ENCODE data around the gene HIPK3.
"Not testable (repeated sequence)": the region's sequence is repeated elsewhere in the genome, so short reads cannot be mapped to it uniquely, and the experiment has no call there.

The HIPK3 gene

GRCh38 chr11:33259869-33260268, 2.7 kb downstream of the HIPK3 start:
- DNase-seq, result no peak

- DNase-seq, result not testable (repeated sequence)
Observed at GRCh38 chr11:33261350-33261749, 4.2 kb downstream of the HIPK3 start.

DNA sequence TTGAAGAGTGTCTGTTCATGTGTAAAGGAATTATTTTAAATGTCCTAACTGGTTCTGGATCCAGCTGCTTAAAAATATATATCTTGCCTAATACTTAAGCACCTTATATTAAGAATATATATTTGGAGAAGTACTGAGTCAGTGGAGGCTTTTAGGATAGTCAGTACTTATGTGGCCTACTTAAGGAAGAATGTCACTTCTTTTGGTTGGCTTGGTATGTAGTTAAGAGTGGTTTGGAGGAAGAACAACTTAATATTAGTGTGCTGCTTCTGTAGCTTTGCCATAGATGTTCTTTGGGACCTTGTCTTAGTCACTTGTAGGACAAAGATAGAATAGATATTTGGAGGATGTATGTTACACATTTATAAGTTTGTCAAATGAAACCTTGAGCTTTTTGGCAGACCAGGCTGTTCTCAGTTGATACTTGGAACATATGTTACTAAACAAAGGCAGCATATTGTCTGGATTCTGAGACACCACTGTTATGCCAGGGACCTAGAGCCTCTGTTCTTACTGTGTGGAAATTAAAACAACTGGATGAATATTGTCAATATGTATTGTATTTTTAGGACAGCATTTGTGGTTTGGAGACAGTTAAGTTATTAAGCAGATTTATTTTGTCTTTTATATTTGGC, 4.9 kb downstream of the HIPK3 start:
- DNase-seq, result no peak

- DNase-seq, result no peak
Observed at GRCh38 chr11:33263549-33263948, 6.4 kb downstream of the HIPK3 start.

GRCh38 chr11:33264926-33265325, 7.7 kb downstream of the HIPK3 start:
- no peak for DNase-seq

DNA sequence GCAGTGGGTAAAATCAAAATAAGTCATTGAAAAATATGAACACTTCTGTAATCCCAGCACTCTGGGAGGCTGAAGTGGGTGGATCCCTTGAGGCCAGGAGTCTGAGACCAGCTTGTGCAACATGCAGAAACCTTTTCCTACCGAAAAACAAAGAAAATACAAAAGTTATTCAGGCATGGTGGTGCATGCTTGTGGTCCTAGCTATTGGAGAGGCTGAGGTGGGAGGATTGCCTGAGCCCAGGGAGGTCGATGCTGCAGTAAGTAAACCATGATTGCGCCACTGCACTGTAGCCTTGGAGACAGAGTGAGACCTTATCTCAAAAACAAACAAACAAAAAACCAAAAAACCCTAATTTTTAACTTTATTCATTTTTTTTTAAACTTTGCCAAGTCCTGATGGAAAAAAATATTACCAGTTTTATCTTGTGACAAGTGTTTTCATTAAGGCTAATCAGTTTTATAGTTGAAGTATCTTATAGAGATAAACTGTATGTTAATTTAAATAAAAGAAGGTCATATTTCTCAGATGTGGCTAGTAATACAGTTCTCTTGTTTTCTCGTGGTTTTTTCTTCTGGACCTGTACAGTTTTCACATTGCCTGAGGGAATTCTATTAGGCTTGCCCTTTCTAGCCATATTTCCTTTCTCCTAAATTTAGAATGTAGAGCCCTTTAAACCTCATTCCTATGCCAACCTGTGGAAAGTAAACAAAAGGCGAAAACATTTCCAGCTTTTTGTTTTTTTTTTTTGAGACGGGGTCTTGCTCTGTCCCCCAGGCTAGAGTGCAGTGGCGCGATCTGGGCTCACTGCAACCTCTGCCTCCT, 9.4 kb downstream of the HIPK3 start:
- DNase-seq, result no peak

DNA sequence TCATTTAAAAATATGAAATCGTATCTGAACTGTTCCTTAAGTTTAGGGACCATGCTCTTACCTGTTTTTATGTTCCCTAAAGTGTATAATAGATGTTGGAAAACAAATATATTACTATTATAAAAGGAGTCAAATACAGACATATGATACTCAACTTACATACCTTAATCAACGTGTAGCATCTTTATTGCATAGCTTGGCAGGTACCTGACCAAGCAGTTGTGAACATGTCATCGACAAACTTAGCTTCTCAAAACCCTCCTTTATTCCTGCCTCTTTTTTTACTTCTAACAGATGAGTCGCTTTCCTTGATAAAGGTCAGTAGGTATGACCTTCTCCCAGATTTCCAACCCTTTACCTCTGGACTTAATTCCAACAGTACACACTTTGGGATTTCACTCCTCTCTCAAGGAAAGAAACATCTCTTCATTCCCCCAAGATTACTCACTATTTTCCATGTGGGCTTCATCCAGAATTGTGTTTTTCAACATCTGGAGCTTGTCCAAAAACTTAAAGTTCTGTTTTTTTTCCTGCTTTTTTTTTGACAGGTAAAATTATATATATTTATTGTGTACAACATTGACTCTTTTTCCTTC, 11.9 kb downstream of the HIPK3 start:
- DNase-seq, result no peak

DNA sequence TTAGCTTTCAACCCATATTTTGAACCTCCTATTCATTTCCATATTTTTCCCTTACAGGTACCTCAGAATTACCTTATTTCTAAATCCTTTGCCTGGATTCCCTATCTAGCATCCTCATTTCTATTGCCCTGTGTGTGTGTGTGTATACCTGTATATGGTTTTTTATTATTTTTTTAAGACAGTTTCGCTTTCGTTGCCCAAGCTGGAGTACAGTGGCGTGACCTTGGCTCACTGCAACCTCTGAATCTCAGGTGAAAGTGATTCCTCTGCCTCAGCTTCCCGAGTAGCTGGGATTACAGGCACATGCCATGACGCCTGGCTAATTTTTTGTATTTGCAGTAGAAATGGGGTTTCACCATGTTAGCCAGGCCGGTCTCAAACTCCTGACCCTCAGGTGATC, 12.6 kb downstream of the HIPK3 start:
- no peak for DNase-seq

GRCh38 chr11:33271059-33271458, 13.9 kb downstream of the HIPK3 start:
- no peak for DNase-seq

GRCh38 chr11:33272338-33273107, 15.3 kb downstream of the HIPK3 start:
- no peak for DNase-seq

DNA sequence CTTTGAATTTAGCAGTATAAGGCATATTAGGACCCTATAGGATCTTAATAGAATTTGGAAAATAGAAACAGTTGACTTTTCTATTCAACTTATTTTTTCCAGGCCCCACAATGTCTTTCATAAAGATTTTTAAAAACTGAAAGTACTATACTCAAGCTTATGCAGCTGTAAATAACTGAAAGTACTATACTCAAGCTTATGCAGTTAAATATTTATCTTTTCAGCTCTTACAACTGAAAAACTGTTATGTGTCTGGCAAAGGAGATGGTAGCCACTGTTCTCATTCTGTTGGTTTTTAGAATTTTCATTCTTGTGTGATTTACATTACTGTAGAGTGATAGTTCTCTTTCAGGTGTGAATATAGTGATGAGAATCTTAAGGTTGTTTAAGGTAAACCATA, 16.5 kb downstream of the HIPK3 start:
- DNase-seq, result no peak

GRCh38 chr11:33280411-33280810, 23.2 kb downstream of the HIPK3 start:
- DNase-seq, result no peak

DNA sequence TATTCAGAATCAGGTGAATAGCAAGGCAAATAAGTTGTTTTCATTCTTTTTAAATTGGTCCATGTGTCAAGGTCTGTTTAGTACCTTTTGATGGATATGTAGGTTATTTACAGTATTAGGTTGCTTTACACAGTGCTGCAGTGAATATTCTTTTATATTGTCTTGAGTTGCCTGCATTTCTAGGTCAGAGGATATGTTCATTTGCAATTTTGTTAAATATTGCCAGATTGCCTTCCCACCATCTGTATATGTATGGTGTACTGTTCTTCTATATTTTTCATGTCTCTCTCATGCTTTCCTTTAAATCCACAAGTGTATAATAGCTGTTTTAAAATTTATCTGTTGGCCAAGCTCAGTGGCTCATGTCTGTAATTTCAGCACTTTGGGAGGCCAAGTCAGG, 24.6 kb downstream of the HIPK3 start:
- no peak for DNase-seq

GRCh38 chr11:33284818-33285217, 27.6 kb downstream of the HIPK3 start:
- DNase-seq, result no peak

GRCh38 chr11:33290319-33290718, 33.1 kb downstream of the HIPK3 start:
- DNase-seq, result no peak

DNA sequence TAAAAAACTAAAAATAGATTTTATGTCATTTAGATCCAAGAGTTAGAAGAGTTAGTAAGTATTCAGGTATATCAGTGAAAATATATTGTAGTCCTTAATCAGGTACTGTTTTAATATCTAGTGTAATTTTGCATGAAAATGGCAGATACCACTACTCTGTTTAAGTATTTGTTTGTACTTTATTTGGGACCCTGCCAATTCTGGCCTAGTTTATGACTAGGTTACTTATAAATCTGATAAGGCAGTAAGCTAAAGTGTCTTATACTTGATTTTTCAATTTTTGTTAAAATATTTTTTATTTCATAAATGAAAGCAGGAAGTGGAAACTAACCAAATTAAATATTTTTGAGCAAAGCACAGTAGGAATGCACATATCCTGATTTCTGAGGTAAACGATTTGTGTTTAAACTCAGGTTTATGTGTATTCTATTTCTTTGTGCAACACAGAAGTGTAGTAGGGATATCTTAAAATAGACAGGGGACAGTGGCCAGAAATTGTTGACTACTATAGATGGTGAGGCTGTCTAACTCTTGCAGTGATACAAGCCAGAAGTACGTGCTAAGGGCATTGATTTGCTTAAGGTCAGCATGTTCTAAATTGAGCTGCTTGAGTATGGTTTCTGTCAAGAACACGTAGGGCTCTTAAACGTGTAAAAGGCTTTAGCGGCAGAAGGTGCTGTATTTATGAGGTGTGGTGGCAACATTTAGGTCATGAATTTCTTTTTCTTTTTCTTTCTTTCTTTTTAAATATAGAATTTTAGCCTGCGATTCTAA, 34.0 kb downstream of the HIPK3 start:
- no peak for DNase-seq

DNA sequence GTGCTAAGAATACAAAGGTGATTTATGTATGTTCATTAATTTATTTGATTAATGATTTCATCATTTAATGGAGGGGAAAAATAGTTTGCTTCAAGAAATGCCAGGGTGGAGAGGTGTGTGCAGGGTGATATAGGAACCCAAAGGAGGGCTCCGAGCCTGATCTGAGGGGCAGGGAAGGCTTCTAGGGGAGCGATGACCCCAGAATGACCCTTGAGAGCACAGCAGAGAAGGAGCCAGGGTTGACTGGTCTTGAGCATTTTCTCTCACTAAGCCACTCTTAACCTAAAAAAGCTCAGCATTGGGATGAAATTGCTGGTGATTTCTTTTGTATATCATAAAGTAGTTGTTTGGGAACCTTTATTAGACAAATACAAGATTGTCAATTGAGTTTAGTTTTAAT, 35.1 kb downstream of the HIPK3 start:
- DNase-seq, result no peak

DNA sequence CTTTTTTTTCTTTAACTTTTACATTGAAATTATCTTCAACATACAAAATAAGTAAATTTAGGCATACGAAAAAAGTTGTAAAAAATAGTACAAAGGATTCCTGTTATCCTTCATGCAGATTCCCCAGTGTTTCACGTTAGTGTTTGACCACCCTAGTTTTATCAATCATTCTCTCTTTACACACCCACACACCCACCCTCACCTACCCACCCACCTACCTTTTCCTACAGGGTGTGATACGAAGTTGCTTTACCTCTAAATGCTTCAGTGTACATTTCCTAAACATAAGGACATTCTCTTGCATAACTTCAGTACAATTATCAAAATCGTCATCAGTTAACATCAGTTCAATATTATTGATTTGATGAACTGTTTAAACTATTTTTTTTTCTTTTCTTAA, 37.0 kb downstream of the HIPK3 start:
- no peak for DNase-seq

- DNase-seq, result no peak
Observed at GRCh38 chr11:33294797-33295196, 37.6 kb downstream of the HIPK3 start.

DNA sequence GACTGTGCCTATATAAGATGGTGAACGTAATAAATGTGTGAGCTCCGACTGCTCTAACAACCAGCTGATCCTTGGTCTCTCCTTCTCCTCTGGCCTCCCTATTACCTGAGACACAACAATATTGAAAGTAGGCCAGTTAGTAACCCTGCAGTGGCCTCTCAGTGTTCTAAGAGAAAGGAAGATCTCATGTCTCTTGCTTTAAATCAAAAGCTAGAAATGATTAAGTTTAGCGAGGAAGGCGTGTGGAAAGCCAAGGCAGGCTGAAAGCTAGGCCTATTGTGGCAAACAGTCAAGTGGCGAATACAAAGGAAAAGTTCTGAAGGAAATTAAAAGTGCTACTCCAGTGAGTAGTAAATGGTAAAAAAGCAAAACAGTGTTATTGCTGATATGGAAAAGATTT, 39.5 kb downstream of the HIPK3 start:
- no peak for DNase-seq

GRCh38 chr11:33303541-33303940, 46.4 kb downstream of the HIPK3 start:
- no peak for DNase-seq

- not testable (repeated sequence) for DNase-seq
Observed at GRCh38 chr11:33306821-33307220, 49.6 kb downstream of the HIPK3 start.

GRCh38 chr11:33307984-33308383, 50.8 kb downstream of the HIPK3 start:
- no peak for DNase-seq
